Measurements from ENCODE around the gene CLDN2. TPM values are rescaled to one million over a fixed set of nuclear protein-coding genes. Genes with fewer than 3 reads are reported as not detected.

CLDN2 gene
- polyA plus RNA-seq, 3 donors, result not detected

GRCh38 chrX:106906361-106906760, 13.8 kb upstream of the CLDN2 start:
- WGBS (ENCODE audit: insufficient coverage), result 80% methylated on average over 5 of the region's 6 CpGs
- Histone ChIP-seq H3K9ac (ENCODE audit: insufficient read depth, low read length, poor library complexity, severe bottlenecking) (no peak overlapping the region), H3K9me3 (replicated peaks in 1 of 2; ENCODE audit: control insufficient read depth in 1 of 2, insufficient read depth in 1 of 2, low read length in 2 of 2) (no peaks in the 10 kb centered on the region), H3K27me3 (ENCODE audit: control insufficient read depth in 2 of 2, insufficient read depth in 2 of 2, low read length in 2 of 2) (no peaks in the 10 kb centered on the region), H3K27ac (ENCODE audit: low read depth in 1 of 2, low read length in 2 of 2) (no peak overlapping the region), H4K20me1 (ENCODE audit: insufficient read depth, low read length) (no peaks in the 10 kb centered on the region), H2AFZ (ENCODE audit: insufficient read depth, low read depth, low read length, poor library complexity, severe bottlenecking) (no peak overlapping the region), H3K4me2 (replicated peaks; ENCODE audit: extremely low read depth, low read length, poor library complexity, severe bottlenecking) (no peak overlapping the region), H3K79me2 (ENCODE audit: insufficient read depth, low read length) (no peaks in the 10 kb centered on the region), H3K36me3 (replicated peaks in 1 of 2; ENCODE audit: control insufficient read depth in 1 of 2, insufficient read depth in 2 of 2, low read length in 2 of 2) (no peaks in the 10 kb centered on the region), H3K4me1 (ENCODE audit: control insufficient read depth in 1 of 2, insufficient read depth in 2 of 2, low read length in 2 of 2) (no peaks in the 10 kb centered on the region), H3K4me3 (replicated peaks in 1 of 3; ENCODE audit: low read depth in 2 of 3, low read length in 3 of 3) (no peak overlapping the region)
- no peak overlapping the region for H3K27ac Mint-ChIP-seq
- TF ChIP-seq CTCF (IDR thresholded peaks at IDR 0.05), result no peak
- H3K9me3 Mint-ChIP-seq, result no peaks in the 10 kb centered on the region
- peaks cover 1 to 4% (median 2%) of the 10 kb centered on the region in 3 donors for H3K27me3 Mint-ChIP-seq (ENCODE audit: low read depth in 3 of 3)
- intact Hi-C loops (cut with micrococcal nuclease), result no loop called here
- no peaks in the 10 kb centered on the region for H3K36me3 Mint-ChIP-seq
- H3K4me3 Mint-ChIP-seq, result no peak overlapping the region
- H3K4me1 Mint-ChIP-seq, result no peaks in the 10 kb centered on the region
- no peak for DNase-seq

GRCh38 chrX:106912864-106913263, 7.3 kb upstream of the CLDN2 start:
- Histone ChIP-seq H3K4me1 (ENCODE audit: control insufficient read depth in 1 of 2, insufficient read depth in 2 of 2, low read length in 2 of 2) (no peaks in the 10 kb centered on the region), H2AFZ (ENCODE audit: insufficient read depth, low read depth, low read length, poor library complexity, severe bottlenecking) (no peak overlapping the region), H3K9me3 (replicated peaks in 1 of 2; ENCODE audit: control insufficient read depth in 1 of 2, insufficient read depth in 1 of 2, low read length in 2 of 2) (no peaks in the 10 kb centered on the region), H3K9ac (ENCODE audit: insufficient read depth, low read length, poor library complexity, severe bottlenecking) (no peak overlapping the region), H4K20me1 (ENCODE audit: insufficient read depth, low read length) (no peaks in the 10 kb centered on the region), H3K36me3 (replicated peaks in 1 of 2; ENCODE audit: control insufficient read depth in 1 of 2, insufficient read depth in 2 of 2, low read length in 2 of 2) (no peaks in the 10 kb centered on the region), H3K79me2 (ENCODE audit: insufficient read depth, low read length) (no peaks in the 10 kb centered on the region), H3K4me3 (replicated peaks in 1 of 3; ENCODE audit: low read depth in 2 of 3, low read length in 3 of 3) (no peak overlapping the region), H3K27me3 (ENCODE audit: control insufficient read depth in 2 of 2, insufficient read depth in 2 of 2, low read length in 2 of 2) (no peaks in the 10 kb centered on the region), H3K4me2 (replicated peaks; ENCODE audit: extremely low read depth, low read length, poor library complexity, severe bottlenecking) (no peak overlapping the region), H3K27ac (ENCODE audit: low read depth in 1 of 2, low read length in 2 of 2) (no peak overlapping the region)
- intact Hi-C loops (cut with micrococcal nuclease), result no loop called here
- no peak for TF ChIP-seq CTCF (IDR thresholded peaks at IDR 0.05)
- 80% methylated on average over 1 of the region's 2 CpGs for WGBS (ENCODE audit: insufficient coverage)
- H3K4me3 Mint-ChIP-seq, result no peak overlapping the region
- H3K9me3 Mint-ChIP-seq, result no peaks in the 10 kb centered on the region
- DNase-seq, result no peak
- H3K27me3 Mint-ChIP-seq (ENCODE audit: low read depth in 3 of 3), result peaks cover 1 to 16% (median 2%) of the 10 kb centered on the region in 3 donors
- H3K27ac Mint-ChIP-seq, result no peak overlapping the region
- H3K4me1 Mint-ChIP-seq, result peaks cover 6% of the 10 kb centered on the region
- H3K36me3 Mint-ChIP-seq, result no peaks in the 10 kb centered on the region
